GM18511 (cell line): ENCODE data around the gene SGCE.

Experiments used
- ATAC-seq: cut with Tn5 transposase; IDR thresholded peaks from one replicate; pipeline ENCODE4 v1.9.1; 2021; ENCODE audit warnings: mild to moderate bottlenecking, moderate library complexity; ENCODE audit not compliant: unreplicated experiment

The SGCE gene

GRCh38 chr7:94576316-94576715, 79.6 kb downstream of the SGCE start:
- ATAC-seq = no peak

GRCh38 chr7:94575646-94576045, 80.3 kb downstream of the SGCE start:
- no peak for ATAC-seq

GRCh38 chr7:94571816-94572215, 84.1 kb downstream of the SGCE start:
- ATAC-seq = no peak

- ATAC-seq = no peak
Observed at GRCh38 chr7:94567396-94567795, 88.5 kb downstream of the SGCE start.

- ATAC-seq = no peak
Observed at GRCh38 chr7:94565247-94565894, 90.6 kb downstream of the SGCE start.

GRCh38 chr7:94562525-94562924, 93.4 kb downstream of the SGCE start:
- no peak for ATAC-seq

GRCh38 chr7:94561841-94562514, 94.0 kb downstream of the SGCE start:
- ATAC-seq = no peak

GRCh38 chr7:94559972-94560371, 96.0 kb downstream of the SGCE start:
- ATAC-seq = no peak

GRCh38 chr7:94557215-94557614, 98.7 kb downstream of the SGCE start:
- ATAC-seq = no peak

GRCh38 chr7:94556028-94556427, 99.9 kb downstream of the SGCE start:
- peak; percentile 92 for ATAC-seq

- ATAC-seq = no peak
Observed at GRCh38 chr7:94547126-94547525, 108.8 kb downstream of the SGCE start.

GRCh38 chr7:94540428-94540827, 115.5 kb downstream of the SGCE start:
- no peak for ATAC-seq
